Gastroesophageal sphincter (tissue), 4 donors: ENCODE data around the gene MTARC2. TPM values are rescaled to one million over a fixed set of nuclear protein-coding genes. Genes with fewer than 3 reads are reported as not detected.

ENCODE experiments used
- ATAC-seq: fragments of 150-250 bp; one replicate; pipeline ENCODE4 v1.9.1; 2016; ENCODE audit warnings: mild to moderate bottlenecking, moderate library complexity
- H3K27ac ChIP-seq, 4 donors: fragments of 200-600 bp; sonication (generic) in 3 of 4; 1 replicate in 3 of 4; 2 replicates in 1 of 4; pipeline ENCODE4 v1.5.1; 2016 to 2019
- H3K27me3 ChIP-seq: fragments of 200-600 bp; sonication (generic); one replicate; pipeline ENCODE4 v1.5.1; 2019
- H3K36me3 ChIP-seq, 2 donors: fragments of 200-600 bp; sonication (generic); one replicate each; pipeline ENCODE4 v1.5.1; 2019; ENCODE audit warnings: control low read depth in 1 of 2
- H3K4me1 ChIP-seq, 3 donors: fragments of 200-600 bp; sonication (generic); 1 replicate in 2 of 3; 2 replicates in 1 of 3; pipeline ENCODE4 v1.5.1; 2016 to 2019; ENCODE audit warnings: control low read depth in 2 of 3
- H3K4me3 ChIP-seq, 2 donors: fragments of 200-600 bp; sonication (generic); one replicate each; pipeline ENCODE4 v1.5.1; 2019; ENCODE audit warnings: mild to moderate bottlenecking in 1 of 2, moderate library complexity in 1 of 2
- H3K9me3 ChIP-seq, 3 donors: fragments of 200-600 bp; sonication (generic); one replicate each; pipeline ENCODE4 v1.5.1; 2017 to 2019; ENCODE audit warnings: control low read depth in 2 of 3
- EP300 ChIP-seq: sonication (generic); formaldehyde crosslinking; IDR thresholded peaks from one replicate; pipeline ENCODE4 v1.6.1; 2017; ENCODE audit warnings: antibody characterized with exemption, mild to moderate bottlenecking
- POLR2A ChIP-seq, 2 donors: fragments of 450-650 bp; IDR thresholded peaks; one replicate each; pipeline ENCODE4 v1.6.1; 2017; ENCODE audit warnings: antibody characterized with exemption in 2 of 2, mild to moderate bottlenecking in 2 of 2, moderate library complexity in 1 of 2
- POLR2AphosphoS5 ChIP-seq: sonication (generic); formaldehyde crosslinking; IDR thresholded peaks from one replicate; pipeline ENCODE4 v1.6.1; 2017; ENCODE audit warnings: antibody characterized with exemption
- WGBS, 2 donors: methylation state at CpG; one replicate each; pipeline ENCODE4 v1.1.5; 2018; ENCODE audit warnings: low coverage in 1 of 2; 5-methylcytosine and 5-hydroxymethylcytosine counted together
- total RNA-seq, 4 donors: library from RNA; depleted of rRNA; stranded (reverse); fragments of >200 nt; gene quantifications; one replicate each; pipeline ENCODE4 v1.1.0, GENCODE V29; 2016
- TF ChIP-seq, protein P1 (sequence below), 4 experiments: fragments of 200-600 bp in 2 of 4; fragments of 450-650 bp in 2 of 4; sonication (generic) in 1 of 4; IDR thresholded peaks; one replicate each; pipeline ENCODE4 v1.5.1; 2017 to 2019; ENCODE audit warnings: antibody characterized with exemption in 4 of 4, mild to moderate bottlenecking in 2 of 4, moderate library complexity in 2 of 4

MTARC2 gene
- total RNA-seq, 4 donors from 2014 or later = 13.0 to 32.5 (median 17.9) TPM

DNA sequence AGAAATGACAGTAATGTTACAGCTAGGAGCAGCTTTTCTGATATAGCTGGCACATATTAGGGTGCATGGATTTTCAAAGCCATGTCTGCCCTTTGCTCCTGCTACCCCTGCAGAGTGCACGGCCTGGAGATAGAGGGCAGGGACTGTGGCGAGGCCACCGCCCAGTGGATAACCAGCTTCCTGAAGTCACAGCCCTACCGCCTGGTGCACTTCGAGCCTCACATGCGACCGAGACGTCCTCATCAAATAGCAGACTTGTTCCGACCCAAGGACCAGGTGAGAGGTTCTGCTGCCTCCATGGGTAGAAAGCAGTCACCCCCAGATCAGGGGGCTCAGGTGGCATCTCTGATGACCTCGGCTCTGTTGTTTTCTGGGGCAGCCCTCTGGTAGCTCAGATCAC is 48.4 kb downstream of the MTARC2 start:
- 90 to 91% methylated on average over 2 to 6 of the region's 10 CpGs for WGBS, 2 donors
- Histone ChIP-seq H3K27me3 (no peaks in the 10 kb centered on the region), H3K27ac (no peak overlapping the region), H3K36me3 (peaks cover 0 to 51% of the 10 kb centered on the region in 2 donors), H3K4me3 (no peak overlapping the region), H3K9me3 (no peaks in the 10 kb centered on the region), H3K4me1 (peaks cover 0 to 8% (median 0%) of the 10 kb centered on the region in 3 donors)
- ATAC-seq = no peak
- TF ChIP-seq POLR2AphosphoS5 (no peak), EP300 (no peak), POLR2A (IDR thresholded peaks at IDR 0.05) (no peak)
- TF ChIP-seq, protein P1, sequence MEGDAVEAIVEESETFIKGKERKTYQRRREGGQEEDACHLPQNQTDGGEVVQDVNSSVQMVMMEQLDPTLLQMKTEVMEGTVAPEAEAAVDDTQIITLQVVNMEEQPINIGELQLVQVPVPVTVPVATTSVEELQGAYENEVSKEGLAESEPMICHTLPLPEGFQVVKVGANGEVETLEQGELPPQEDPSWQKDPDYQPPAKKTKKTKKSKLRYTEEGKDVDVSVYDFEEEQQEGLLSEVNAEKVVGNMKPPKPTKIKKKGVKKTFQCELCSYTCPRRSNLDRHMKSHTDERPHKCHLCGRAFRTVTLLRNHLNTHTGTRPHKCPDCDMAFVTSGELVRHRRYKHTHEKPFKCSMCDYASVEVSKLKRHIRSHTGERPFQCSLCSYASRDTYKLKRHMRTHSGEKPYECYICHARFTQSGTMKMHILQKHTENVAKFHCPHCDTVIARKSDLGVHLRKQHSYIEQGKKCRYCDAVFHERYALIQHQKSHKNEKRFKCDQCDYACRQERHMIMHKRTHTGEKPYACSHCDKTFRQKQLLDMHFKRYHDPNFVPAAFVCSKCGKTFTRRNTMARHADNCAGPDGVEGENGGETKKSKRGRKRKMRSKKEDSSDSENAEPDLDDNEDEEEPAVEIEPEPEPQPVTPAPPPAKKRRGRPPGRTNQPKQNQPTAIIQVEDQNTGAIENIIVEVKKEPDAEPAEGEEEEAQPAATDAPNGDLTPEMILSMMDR (IDR thresholded peaks at IDR 0.05) = no peak

DNA sequence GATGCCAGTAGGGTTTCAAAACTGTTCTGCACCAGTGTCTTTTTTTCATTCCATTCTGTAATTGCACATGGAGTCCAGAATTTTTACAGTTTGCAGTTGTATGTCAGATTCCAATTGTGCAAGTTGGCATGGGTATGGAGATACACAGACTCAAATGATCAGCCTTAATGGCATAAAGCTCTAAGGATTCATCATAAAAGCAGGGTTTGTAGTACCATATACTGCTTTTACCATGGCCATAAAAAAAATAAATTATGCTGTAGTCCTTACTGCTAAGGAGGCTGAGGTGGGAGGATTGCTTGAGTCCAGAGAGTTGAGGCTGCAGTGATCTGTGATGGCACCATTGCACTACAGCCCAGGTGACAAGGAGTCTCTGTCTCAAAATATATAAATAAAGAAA is 48.9 kb downstream of the MTARC2 start:
- no peaks in the 10 kb centered on the region for H3K27me3 ChIP-seq
- peaks cover 0 to 3% (median 0%) of the 10 kb centered on the region in 3 donors for H3K4me1 ChIP-seq
- no peak for ATAC-seq
- H3K4me3 ChIP-seq = no peak overlapping the region
- no peak overlapping the region for H3K27ac ChIP-seq
- no peaks in the 10 kb centered on the region for H3K9me3 ChIP-seq
- H3K36me3 ChIP-seq = peaks cover 0 to 56% of the 10 kb centered on the region in 2 donors
- TF ChIP-seq POLR2A (IDR thresholded peaks at IDR 0.05) (no peak), POLR2AphosphoS5 (no peak), EP300 (no peak)
- TF ChIP-seq, protein P1 (IDR thresholded peaks at IDR 0.05) = no peak

DNA sequence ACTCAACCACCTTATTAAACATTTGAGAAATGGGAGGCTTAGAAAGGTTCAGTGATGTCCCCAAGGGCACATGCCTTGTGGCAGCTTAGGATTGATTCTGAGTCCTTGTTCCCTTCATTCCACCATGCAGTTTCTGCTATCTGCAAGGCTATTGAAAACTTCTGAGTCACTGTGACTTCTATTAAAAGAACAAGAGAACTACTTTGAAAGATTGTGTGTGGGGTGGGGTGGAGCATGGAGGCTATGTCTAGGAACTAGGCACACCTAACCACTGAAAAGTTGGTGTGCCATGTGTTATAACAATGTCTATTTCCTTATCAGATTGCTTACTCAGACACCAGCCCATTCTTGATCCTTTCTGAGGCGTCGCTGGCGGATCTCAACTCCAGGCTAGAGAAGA is 49.4 kb downstream of the MTARC2 start:
- TF ChIP-seq POLR2A (IDR thresholded peaks at IDR 0.05) = no peak
- no peak for TF ChIP-seq POLR2AphosphoS5
- no peak for TF ChIP-seq EP300
- TF ChIP-seq, protein P1 (IDR thresholded peaks at IDR 0.05) = no peak
- Histone ChIP-seq H3K4me3 (no peak overlapping the region), H3K36me3 (peaks cover 0 to 57% of the 10 kb centered on the region in 2 donors), H3K9me3 (no peaks in the 10 kb centered on the region), H3K27ac (no peak overlapping the region), H3K4me1 (peaks cover 0 to 5% (median 0%) of the 10 kb centered on the region in 3 donors), H3K27me3 (no peaks in the 10 kb centered on the region)
- 83 to 87% methylated on average over 3 of the region's 3 CpGs for WGBS, 2 donors
- no peak for ATAC-seq

DNA sequence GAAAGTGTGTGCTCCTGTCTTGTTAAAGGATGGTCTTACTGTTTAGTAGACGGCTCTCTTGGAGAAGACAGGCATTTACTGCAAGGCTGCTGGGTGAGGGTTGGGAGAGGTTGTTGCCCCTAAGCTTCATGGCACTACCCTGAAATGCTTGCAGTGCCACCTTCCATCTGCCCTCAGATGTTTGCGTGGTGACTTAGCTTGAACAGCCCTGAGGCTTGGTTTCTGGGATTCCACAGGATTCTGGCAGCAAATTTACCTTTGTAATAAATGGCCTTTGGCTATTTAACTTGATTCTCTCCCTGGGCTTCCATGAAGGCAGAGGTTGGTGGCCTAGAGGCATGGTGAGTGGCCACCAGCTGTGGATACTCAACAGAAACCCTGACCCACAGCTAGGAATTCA is 50.2 kb downstream of the MTARC2 start:
- peaks cover 0 to 13% (median under 1%) of the 10 kb centered on the region in 3 donors for H3K4me1 ChIP-seq
- ATAC-seq = no peak
- H3K36me3 ChIP-seq = peaks cover 0 to 57% of the 10 kb centered on the region in 2 donors
- no peak for TF ChIP-seq EP300
- no peak for TF ChIP-seq POLR2A (IDR thresholded peaks at IDR 0.05)
- TF ChIP-seq POLR2AphosphoS5 = no peak
- TF ChIP-seq, protein P1 (IDR thresholded peaks at IDR 0.05) = no peak
- no peaks in the 10 kb centered on the region for H3K9me3 ChIP-seq
- H3K27me3 ChIP-seq = no peaks in the 10 kb centered on the region
- H3K27ac ChIP-seq = no peak overlapping the region
- WGBS, 2 donors = 83 to 90% methylated on average over 1 to 2 of the region's 2 CpGs
- no peak overlapping the region for H3K4me3 ChIP-seq

DNA sequence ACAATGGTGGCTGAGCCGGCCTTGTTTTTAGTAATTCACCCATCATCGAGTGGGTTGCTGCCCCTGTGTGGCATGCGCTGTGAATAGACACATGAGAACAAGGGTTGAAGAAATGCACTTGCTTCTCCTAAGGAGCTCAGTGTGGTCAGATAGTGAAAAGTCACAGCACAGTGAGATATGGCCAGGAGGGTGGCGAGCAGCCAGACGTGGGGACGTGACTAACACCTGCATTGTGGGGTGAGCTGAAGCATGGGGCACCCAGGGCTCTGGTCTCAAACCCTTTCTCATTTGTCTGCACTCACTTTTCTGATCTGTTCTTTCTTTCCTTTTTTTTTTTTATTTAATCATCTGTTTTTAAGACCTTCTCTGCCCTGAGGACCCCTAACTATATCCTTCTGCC is 52.1 kb downstream of the MTARC2 start:
- H3K4me3 ChIP-seq = no peak overlapping the region
- H3K27ac ChIP-seq = no peak overlapping the region
- no peak for ATAC-seq
- peaks cover 0 to 57% of the 10 kb centered on the region in 2 donors for H3K36me3 ChIP-seq
- H3K4me1 ChIP-seq = peaks cover 0 to 28% (median 3%) of the 10 kb centered on the region in 3 donors
- 83 to 91% methylated on average over 3 to 5 of the region's 6 CpGs for WGBS, 2 donors
- H3K9me3 ChIP-seq = no peaks in the 10 kb centered on the region
- TF ChIP-seq, protein P1 (IDR thresholded peaks at IDR 0.05) = no peak
- TF ChIP-seq POLR2A (IDR thresholded peaks at IDR 0.05) (no peak), EP300 (no peak), POLR2AphosphoS5 (no peak)
- H3K27me3 ChIP-seq = no peaks in the 10 kb centered on the region
